GM12872 (cell line): Measurements from ENCODE around the gene LBX1.

Experiments
- TF ChIP-seq, protein P1 (sequence below): IDR thresholded peaks from 3 replicates; pipeline ENCODE4 v1.5.1; 2011; ENCODE audit warnings: low read depth, mild to moderate bottlenecking, low read length, moderate library complexity; ENCODE audit not compliant: insufficient read depth

The LBX1 gene

GRCh38 chr10:101222683-101223273 is 6.5 kb downstream of the LBX1 start:
- TF ChIP-seq, protein P1, sequence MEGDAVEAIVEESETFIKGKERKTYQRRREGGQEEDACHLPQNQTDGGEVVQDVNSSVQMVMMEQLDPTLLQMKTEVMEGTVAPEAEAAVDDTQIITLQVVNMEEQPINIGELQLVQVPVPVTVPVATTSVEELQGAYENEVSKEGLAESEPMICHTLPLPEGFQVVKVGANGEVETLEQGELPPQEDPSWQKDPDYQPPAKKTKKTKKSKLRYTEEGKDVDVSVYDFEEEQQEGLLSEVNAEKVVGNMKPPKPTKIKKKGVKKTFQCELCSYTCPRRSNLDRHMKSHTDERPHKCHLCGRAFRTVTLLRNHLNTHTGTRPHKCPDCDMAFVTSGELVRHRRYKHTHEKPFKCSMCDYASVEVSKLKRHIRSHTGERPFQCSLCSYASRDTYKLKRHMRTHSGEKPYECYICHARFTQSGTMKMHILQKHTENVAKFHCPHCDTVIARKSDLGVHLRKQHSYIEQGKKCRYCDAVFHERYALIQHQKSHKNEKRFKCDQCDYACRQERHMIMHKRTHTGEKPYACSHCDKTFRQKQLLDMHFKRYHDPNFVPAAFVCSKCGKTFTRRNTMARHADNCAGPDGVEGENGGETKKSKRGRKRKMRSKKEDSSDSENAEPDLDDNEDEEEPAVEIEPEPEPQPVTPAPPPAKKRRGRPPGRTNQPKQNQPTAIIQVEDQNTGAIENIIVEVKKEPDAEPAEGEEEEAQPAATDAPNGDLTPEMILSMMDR: no peak

DNA sequence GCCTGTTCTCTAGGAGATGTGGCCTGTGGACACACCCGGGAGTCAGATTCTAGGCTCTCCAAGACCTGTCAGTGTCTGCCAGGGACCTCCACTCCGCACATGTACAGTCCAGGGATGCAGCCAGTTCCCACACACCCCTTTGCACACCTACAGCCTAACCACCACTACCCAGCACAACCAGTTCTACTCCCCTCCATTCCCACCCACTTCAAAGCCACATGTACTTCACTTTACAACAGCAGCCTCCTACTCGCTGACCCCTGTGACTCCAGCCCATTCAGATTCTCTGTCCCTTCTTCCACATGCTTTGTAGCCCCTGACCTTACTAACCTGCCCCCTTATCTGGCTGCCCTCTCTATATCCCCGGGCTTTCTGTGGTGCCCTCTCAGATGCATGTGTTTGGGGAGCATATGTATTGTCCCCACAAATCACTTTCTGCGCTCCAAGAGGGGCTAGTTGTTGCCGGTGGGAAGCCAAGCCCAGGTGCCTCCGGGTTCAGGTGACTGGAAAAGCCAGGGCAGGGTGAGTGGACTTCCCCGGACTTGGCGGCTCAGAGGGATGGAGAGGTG is 7.2 kb downstream of the LBX1 start:
- TF ChIP-seq, protein P1: no peak

GRCh38 chr10:101221549-101221948 is 7.7 kb downstream of the LBX1 start:
- TF ChIP-seq, protein P1: no peak

- TF ChIP-seq, protein P1: no peak
These were observed 9.3 kb downstream of the LBX1 start for GRCh38 chr10:101219946-101220451.

GRCh38 chr10:101219139-101219945 is 9.9 kb downstream of the LBX1 start:
- TF ChIP-seq, protein P1: no peak

DNA sequence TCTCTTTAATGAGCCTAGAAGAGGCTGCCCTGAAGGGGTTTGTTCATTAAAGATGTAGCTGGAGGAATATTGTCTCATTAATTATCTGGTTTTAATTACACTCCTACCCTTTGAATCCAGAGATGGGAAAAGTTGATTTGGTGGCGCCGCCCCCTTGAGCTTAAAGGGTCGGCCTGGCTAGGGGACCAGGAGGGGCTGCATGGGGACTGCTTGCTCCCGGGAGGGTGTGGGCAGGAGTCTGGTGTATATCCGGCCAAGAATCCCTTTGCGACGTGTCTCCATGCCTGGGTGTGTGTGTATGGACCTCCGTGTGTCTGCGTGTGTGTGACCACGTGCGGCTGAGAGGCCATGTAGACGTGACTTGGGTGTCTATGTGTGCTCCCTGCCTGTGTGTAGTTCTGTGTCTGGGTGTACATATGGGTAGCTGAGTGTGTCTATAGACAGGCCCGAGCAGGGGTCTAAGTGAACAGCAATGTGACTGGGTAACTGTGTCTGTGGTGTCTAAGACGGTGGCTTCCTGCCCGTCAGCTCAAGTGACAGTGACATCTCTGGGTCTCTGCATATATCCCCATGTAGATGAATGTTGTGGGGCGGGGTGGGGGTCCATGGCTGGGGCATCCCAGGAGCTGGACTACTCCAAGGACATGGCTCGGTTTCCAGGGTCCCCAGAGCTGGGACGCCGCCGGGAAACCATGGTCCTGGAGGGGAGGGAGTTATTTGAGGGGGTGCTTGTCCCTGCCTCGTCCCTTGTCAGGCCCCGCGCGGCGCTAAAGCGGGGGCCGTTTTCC is 10.7 kb downstream of the LBX1 start:
- TF ChIP-seq, protein P1: no peak
